Medulla oblongata (tissue), 1 donor: ENCODE results near the gene PRKCA.
"Not testable (repeated sequence)": the region's sequence is repeated elsewhere in the genome, so short reads cannot be mapped to it uniquely, and the experiment has no call there.

Experiments
- DNase-seq: peaks from one replicate; pipeline ENCODE4 v3.0.0-alpha.2; 2015; ENCODE audit errors: extremely low spot score

PRKCA gene

GRCh38 chr17:66301864-66302741 is at the start of gene PRKCA:
Gene PRKCA, plus strand, starts transcription at chr17:66302613.
- peak; percentile 84 for DNase-seq

- not testable (repeated sequence) for DNase-seq
Measured at GRCh38 chr17:66253458-66253857, 49.0 kb upstream of the PRKCA start.

GRCh38 chr17:66255112-66255511 is 47.3 kb upstream of the PRKCA start:
- peak; percentile 94 for DNase-seq

GRCh38 chr17:66255527-66255971 is 46.9 kb upstream of the PRKCA start:
- DNase-seq: no peak

- DNase-seq: no peak
Measured at GRCh38 chr17:66260275-66260674, 42.1 kb upstream of the PRKCA start.

- no peak for DNase-seq
Measured at GRCh38 chr17:66260688-66261087, 41.7 kb upstream of the PRKCA start.

GRCh38 chr17:66262767-66263166 is 39.6 kb upstream of the PRKCA start:
- DNase-seq: no peak

- no peak for DNase-seq
Measured at GRCh38 chr17:66264696-66265095, 37.7 kb upstream of the PRKCA start.

GRCh38 chr17:66268247-66268927 is 34.0 kb upstream of the PRKCA start:
- DNase-seq: no peak

- DNase-seq: no peak
Measured at GRCh38 chr17:66270106-66270505, 32.3 kb upstream of the PRKCA start.

GRCh38 chr17:66271512-66271911 is 30.9 kb upstream of the PRKCA start:
- no peak for DNase-seq

GRCh38 chr17:66272811-66273585 is 29.4 kb upstream of the PRKCA start:
- DNase-seq: no peak

GRCh38 chr17:66273586-66273848 is 28.9 kb upstream of the PRKCA start:
- DNase-seq: no peak

GRCh38 chr17:66275651-66276050 is 26.8 kb upstream of the PRKCA start:
- DNase-seq: no peak

- DNase-seq: no peak
Measured at GRCh38 chr17:66276328-66276937, 26.0 kb upstream of the PRKCA start.

- no peak for DNase-seq
Measured at GRCh38 chr17:66277191-66277590, 25.2 kb upstream of the PRKCA start.

- no peak for DNase-seq
Measured at GRCh38 chr17:66281661-66282369, 20.6 kb upstream of the PRKCA start.

GRCh38 chr17:66283296-66283934 is 19.0 kb upstream of the PRKCA start:
- DNase-seq: no peak

- DNase-seq: no peak
Measured at GRCh38 chr17:66283971-66284370, 18.4 kb upstream of the PRKCA start.

- DNase-seq: no peak
Measured at GRCh38 chr17:66285149-66285548, 17.3 kb upstream of the PRKCA start.

- no peak for DNase-seq
Measured at GRCh38 chr17:66287911-66288310, 14.5 kb upstream of the PRKCA start.
